Epidermal melanocyte (primary cell): Measurements from ENCODE around the gene GFM2.
A peak's percentile ranks its signal among the peaks of the same experiment; 100 is the strongest.
"Not testable (repeated sequence)": the region's sequence is repeated elsewhere in the genome, so short reads cannot be mapped to it uniquely, and the experiment has no call there.

Source experiments
- DNase-seq: peaks from one replicate; pipeline ENCODE4 v3.0.0; 2011; ENCODE audit warnings: low spot score; ENCODE audit not compliant: insufficient read length

The GFM2 gene

DNA sequence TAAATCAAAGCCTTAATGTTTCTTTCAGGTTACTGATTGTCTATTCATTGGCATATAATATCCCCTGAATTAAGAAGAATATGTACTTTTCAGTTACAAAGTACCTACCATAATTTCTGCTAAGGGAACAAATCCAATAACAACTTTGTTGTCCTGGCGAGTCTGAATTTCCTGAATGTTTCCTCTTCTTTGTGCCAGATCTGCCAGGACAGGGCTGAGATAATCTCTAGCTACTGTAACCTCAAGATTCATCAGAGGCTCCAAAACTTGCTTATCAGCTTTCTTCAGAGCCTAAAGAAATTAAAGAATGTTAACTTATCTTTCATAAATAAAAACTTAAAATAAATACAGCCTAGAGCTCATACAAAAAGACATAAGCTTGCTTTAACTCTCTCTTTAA, 44.6 kb downstream of the GFM2 start:
- no peak for DNase-seq

DNA sequence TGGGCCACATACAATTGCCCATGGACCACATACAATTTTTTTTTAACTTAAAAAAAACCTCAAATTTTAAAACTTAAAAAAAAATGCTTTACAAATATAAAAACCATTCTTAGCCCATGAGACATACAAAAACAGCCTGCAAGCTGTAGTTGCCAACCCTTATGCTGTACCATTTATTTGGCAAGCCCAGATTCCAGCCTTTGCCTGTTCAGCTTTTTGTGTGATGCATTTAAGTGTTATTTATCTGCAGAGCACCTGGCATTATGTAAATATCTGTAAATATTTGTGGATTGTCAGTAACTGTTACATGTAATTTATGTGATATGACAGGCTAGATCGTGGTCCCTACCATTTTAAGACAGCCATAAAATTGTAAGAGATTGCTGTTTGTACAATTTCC, 49.3 kb downstream of the GFM2 start:
- no peak for DNase-seq

GRCh38 chr5:74693191-74693590, 73.7 kb downstream of the GFM2 start:
- DNase-seq = no peak

GRCh38 chr5:74686962-74687751, 79.8 kb downstream of the GFM2 start:
- DNase-seq = no peak

DNA sequence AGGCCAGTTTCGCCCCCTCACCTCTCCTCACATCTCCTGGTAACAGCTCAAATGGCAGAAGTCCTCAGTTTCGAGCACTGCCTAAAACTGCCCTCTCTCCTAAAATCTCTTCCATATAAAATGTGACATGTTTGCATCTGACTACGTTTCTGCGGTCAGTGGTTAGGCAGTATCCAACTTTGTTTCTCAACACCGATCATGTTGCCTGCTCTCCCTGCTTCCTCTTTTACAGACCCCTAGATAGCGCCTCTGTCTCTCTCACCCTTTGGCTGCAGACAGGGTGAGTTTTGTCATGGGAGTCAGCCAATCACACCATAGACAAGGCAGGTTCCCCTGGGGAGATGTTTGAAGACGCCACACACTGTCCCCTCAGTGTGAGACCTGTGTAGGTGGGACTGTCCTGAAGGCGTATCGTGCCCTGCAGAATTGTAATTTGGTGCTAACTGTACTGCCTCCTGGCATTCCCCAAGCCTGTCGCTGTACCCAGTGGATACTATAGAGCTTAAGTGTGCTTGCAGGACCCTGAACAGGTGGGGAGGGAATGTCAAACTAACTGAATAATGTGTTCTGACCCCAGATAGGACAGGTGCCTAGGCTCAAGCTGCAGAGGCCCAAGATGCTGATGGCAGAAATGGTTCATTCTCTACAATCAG, 80.8 kb downstream of the GFM2 start:
- DNase-seq = no peak

DNA sequence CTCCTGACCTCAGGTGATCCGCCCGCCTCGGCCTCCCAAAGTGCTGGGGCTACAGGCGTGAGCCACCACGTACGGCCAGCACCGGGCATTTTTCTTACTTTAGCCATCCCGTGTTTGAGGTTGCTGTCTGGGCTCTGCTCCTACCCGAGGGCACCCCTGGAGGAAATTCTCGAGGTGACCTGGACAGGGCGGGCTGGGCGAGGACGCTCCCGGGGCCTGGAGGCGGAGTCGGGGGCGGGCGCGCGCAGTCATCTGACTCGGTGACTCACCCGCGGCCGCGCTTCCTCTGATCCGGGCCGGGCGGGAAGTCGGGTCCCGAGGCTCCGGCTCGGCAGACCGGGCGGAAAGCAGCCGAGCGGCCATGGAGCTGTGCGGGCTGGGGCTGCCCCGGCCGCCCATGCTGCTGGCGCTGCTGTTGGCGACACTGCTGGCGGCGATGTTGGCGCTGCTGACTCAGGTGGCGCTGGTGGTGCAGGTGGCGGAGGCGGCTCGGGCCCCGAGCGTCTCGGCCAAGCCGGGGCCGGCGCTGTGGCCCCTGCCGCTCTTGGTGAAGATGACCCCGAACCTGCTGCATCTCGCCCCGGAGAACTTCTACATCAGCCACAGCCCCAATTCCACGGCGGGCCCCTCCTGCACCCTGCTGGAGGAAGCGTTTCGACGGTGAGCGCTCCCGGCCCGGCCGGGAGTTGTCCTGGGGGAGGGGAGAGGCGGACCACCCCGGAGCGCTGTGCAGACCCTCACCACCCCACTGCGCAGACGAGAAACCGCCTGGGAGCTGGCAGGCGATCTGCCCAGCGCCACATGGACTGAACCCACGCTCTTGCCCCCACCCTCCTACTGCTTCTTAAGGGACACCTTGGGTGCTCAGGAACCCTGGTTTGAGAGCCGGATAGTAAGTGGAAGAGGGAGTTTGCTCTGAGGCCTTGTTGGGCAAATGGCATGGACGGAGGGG, 81.7 kb downstream of the GFM2 start, which contains the start of gene HEXB:
Gene HEXB (plus strand): TSS at position 334 of the 952 bp plus-strand sequence. CDS start 28 bp downstream, at position 362.
- DNase-seq = peak; percentile 70

DNA sequence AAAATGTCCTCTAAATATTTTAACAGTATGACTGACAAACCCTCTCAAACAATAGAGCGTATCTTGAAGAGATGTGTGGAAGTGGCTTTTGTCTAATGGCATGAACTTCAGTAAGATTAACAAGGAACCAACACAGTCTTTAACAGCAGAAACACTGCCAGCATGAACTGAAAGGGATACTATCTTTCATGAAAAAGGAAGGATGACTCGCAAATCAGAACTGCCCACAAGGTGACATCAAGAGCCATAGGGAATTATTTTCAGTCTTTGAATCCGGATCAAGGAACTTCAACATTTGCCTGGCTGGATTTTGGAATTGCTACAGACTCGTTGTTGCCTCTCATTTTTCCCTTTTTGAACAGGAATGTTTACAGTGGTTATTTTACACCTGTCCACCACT, 87.0 kb downstream of the GFM2 start:
- no peak for DNase-seq

GRCh38 chr5:74679300-74679699, 87.6 kb downstream of the GFM2 start:
- not testable (repeated sequence) for DNase-seq

DNA sequence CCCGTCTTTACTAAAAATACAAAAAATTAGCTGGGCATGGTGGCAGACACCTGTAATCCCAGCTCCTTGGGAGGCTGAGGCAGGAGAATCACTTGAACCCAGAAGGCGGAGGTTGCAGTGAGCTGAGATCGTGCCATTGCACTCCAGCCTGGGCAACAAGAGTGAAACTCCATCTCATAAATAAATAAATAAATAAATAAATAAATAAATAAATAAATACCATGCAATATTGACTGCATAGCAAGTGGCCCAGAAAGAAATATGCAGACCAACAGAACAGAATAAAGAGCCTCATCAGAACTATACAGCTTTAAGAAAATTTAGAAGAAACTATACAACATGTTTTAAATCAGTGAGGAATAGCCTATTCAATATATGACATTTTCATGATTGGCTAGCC, 88.8 kb downstream of the GFM2 start:
- not testable (repeated sequence) for DNase-seq

GRCh38 chr5:74676466-74676865, 90.5 kb downstream of the GFM2 start:
- DNase-seq = not testable (repeated sequence)

GRCh38 chr5:74673011-74673790, 93.7 kb downstream of the GFM2 start:
- DNase-seq = no peak

GRCh38 chr5:74672215-74672877, 94.6 kb downstream of the GFM2 start:
- no peak for DNase-seq
